ENCODE data around the gene UCK2. TPM values are rescaled to one million over a fixed set of nuclear protein-coding genes. Genes with fewer than 3 reads are reported as not detected.

The UCK2 gene
- total and polyA plus RNA-seq, 9 of the 15 experiments (the other 6 are each of a cell fraction or from before 2014, with no cell fraction given), result 71.6 to 145 (median 95.8) TPM

GRCh38 chr1:165840423-165840822, 13.0 kb downstream of the UCK2 start:
- H2AFZ ChIP-seq (ENCODE audit: low read depth, low read length), result no peak overlapping the region
- no peak overlapping the region for H3K27ac ChIP-seq (ENCODE audit: extremely low read depth, low read depth, low read length)
- ATAC-seq, result no peak
- H3K4me1 ChIP-seq (replicated peaks in 1 of 2; ENCODE audit: control insufficient read depth in 2 of 2, insufficient read depth in 2 of 2, low read length in 2 of 2), result peaks cover 23 to 66% of the 10 kb centered on the region in 2 experiments
- H3K36me3 ChIP-seq (ENCODE audit: control insufficient read depth, insufficient read depth, low read length), result peaks cover 27% of the 10 kb centered on the region; the same call in 2 of the 3 replicates
- no TSS peak for BruUV-seq (replicated peaks)
- intact Hi-C loops (cut with micrococcal nuclease) (no loop called here), in situ Hi-C loops (cut with MboI) (no loop called here)
- H3K4me3 ChIP-seq, result no peak overlapping the region
- H3K4me2 ChIP-seq (ENCODE audit: insufficient read depth, low read length), result no peak overlapping the region
- no peak for DNase-seq (ENCODE audit: extremely low read depth in 1 of 4, low spot score in 3 of 4)
- H3K79me2 ChIP-seq (ENCODE audit: control insufficient read depth, insufficient read depth, low read length), result peaks cover 98% of the 10 kb centered on the region
- POLR2A ChIA-PET, result interaction anchor here (4.2 to 5.1 kb wide), 2 partner anchors 11 to 15 kb away, joined by 24 to 35 read pairs; no protein-coding TSS in a partner anchor
- TF ChIP-seq RBM34 (IDR thresholded peaks at IDR 0.05; ENCODE audit: borderline replicate concordance, insufficient read depth, low read length), result no peak
- TF ChIP-seq PBX2 (CRISPR knock-in tag; IDR thresholded peaks at IDR 0.05; ENCODE audit: low read depth), result no peak
- peak; percentile 51; the same call in 1 of the 2 replicates for TF ChIP-seq PBX2 (tag; conservative IDR thresholded peaks at IDR 0.05; ENCODE audit: low read depth)
- no peak for TF ChIP-seq NR2C2 (CRISPR knock-in tag; IDR thresholded peaks at IDR 0.05)
- no peak for TF ChIP-seq NR2C2 (tag; IDR thresholded peaks at IDR 0.05)
- peak; percentile 82 for TF ChIP-seq MEIS2 (IDR thresholded peaks at IDR 0.05; ENCODE audit: partially characterized antibody)
- TF ChIP-seq HMBOX1 (IDR thresholded peaks at IDR 0.05), result 0 out of 2 replicates have a peak, but pooled peaks have one; percentile 12
- 0 out of 2 replicates have a peak, but pooled peaks have one; percentile 33 for TF ChIP-seq PKNOX1 (IDR thresholded peaks at IDR 0.05)
- no peak for TF ChIP-seq RNF219 (CRISPR knock-in tag; IDR thresholded peaks at IDR 0.05)
- no peaks in the 10 kb centered on the region for H3K9me3 ChIP-seq (replicated peaks; ENCODE audit: control insufficient read depth, insufficient read depth, low read depth, low read length)
- peaks cover 9% of the 10 kb centered on the region for H3K9me1 ChIP-seq (ENCODE audit: control insufficient read depth, insufficient read depth, low read length)
- CTCF ChIA-PET (ENCODE audit: low intra/inter-chr PET ratio), result no interaction called here
- no peak overlapping the region for H3K9ac ChIP-seq (ENCODE audit: insufficient read depth in 1 of 2, low read depth in 2 of 2, low read length in 2 of 2)
- no peak for FAIRE-seq
- peaks cover 40% of the 10 kb centered on the region for H4K20me1 ChIP-seq (replicated peaks; ENCODE audit: control insufficient read depth, insufficient read depth, low read length)
- H3K27me3 ChIP-seq (ENCODE audit: control insufficient read depth in 2 of 2, insufficient read depth in 2 of 2, low read length in 2 of 2), result no peaks in the 10 kb centered on the region
- 38% methylated on average over 4 of the region's 4 CpGs for WGBS (ENCODE audit: insufficient coverage, low coverage, missing lambda C conversion rate)

Data from K562 (cell line).